ENCODE results near the gene RAB11FIP2.

DNA sequence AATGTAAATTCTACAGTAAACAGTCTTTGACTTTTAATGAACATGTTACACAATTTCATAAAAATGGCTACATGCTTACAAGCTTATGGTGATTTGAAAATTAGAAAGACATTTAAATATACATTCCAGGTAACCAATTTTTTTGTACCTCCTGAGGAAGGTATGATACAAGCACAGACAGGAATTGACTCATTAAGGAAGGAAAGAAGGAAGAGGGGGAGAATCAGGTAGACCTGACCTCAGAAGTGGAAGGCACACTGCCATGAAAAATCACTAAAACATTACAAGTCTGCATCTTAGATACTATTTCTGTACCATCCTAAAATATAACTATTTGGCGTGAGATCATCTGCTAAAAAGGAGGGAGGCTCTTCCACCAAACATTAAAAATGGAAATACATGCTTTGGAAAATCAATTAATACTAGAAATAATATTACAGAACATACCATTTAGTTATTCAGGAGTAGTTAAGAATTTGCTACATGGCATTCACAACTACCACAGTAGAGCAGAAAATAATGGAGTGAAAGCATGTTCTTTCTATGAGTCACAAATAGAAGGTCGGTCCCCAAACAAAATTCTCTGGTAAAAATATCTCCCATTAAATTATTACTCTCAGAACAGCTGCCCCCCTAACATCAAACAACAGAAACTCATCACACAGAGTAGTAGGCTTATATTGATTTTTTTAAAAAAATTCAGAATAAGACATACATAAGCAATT is 15.2 kb downstream of the RAB11FIP2 start:
- TF ChIP-seq, protein P1, sequence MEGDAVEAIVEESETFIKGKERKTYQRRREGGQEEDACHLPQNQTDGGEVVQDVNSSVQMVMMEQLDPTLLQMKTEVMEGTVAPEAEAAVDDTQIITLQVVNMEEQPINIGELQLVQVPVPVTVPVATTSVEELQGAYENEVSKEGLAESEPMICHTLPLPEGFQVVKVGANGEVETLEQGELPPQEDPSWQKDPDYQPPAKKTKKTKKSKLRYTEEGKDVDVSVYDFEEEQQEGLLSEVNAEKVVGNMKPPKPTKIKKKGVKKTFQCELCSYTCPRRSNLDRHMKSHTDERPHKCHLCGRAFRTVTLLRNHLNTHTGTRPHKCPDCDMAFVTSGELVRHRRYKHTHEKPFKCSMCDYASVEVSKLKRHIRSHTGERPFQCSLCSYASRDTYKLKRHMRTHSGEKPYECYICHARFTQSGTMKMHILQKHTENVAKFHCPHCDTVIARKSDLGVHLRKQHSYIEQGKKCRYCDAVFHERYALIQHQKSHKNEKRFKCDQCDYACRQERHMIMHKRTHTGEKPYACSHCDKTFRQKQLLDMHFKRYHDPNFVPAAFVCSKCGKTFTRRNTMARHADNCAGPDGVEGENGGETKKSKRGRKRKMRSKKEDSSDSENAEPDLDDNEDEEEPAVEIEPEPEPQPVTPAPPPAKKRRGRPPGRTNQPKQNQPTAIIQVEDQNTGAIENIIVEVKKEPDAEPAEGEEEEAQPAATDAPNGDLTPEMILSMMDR (conservative IDR thresholded peaks at IDR 0.05 in 1 of 2, IDR thresholded peaks at IDR 0.05 in 1 of 2; ENCODE audit: low read depth in 1 of 2, low read length in 2 of 2), result no peak
- TF ChIP-seq EZH2 (IDR thresholded peaks at IDR 0.05; ENCODE audit: low read length, missing control alignments), result no peak

All from fibroblast of lung (primary cell).